H9 (cell line): ENCODE results near the gene CNIH1. TPM values are rescaled to one million over a fixed set of nuclear protein-coding genes. Genes with fewer than 3 reads are reported as not detected.
"Not testable (repeated sequence)": the region's sequence is repeated elsewhere in the genome, so short reads cannot be mapped to it uniquely, and the experiment has no call there.

ENCODE experiments used
- DNase-seq: peaks from one replicate; pipeline ENCODE4 v3.0.0-alpha.2; 2017
- H2AFZ ChIP-seq: one replicate; pipeline ENCODE4 v1.6.1; 2013; ENCODE audit warnings: mild to moderate bottlenecking, low read length, control low read depth, moderate library complexity
- H2AK5ac ChIP-seq: 2 replicates; pipeline ENCODE4 v1.6.1; 2013; ENCODE audit warnings: low read length, control low read depth, mixed read lengths; ENCODE audit not compliant: insufficient read length
- H2BK120ac ChIP-seq: one replicate; pipeline ENCODE4 v1.6.1; 2013; ENCODE audit warnings: low read depth, mild to moderate bottlenecking, low read length, control low read depth, inconsistent platforms; ENCODE audit not compliant: poor library complexity, severe bottlenecking
- H2BK12ac ChIP-seq: 2 replicates; pipeline ENCODE4 v1.6.1; 2013; ENCODE audit warnings: low read length, control low read depth, mixed read lengths, low read depth; ENCODE audit not compliant: insufficient read length
- H2BK15ac ChIP-seq: 2 replicates; pipeline ENCODE4 v1.6.1; 2013; ENCODE audit warnings: low read depth, low read length, control low read depth
- H2BK20ac ChIP-seq: one replicate; pipeline ENCODE4 v1.6.1; 2013; ENCODE audit warnings: low read depth, mild to moderate bottlenecking, low read length, control low read depth, inconsistent platforms; ENCODE audit not compliant: poor library complexity, severe bottlenecking
- H2BK5ac ChIP-seq: 2 replicates; pipeline ENCODE4 v1.6.1; 2013; ENCODE audit warnings: low read length, control low read depth, mixed read lengths; ENCODE audit not compliant: insufficient read length
- H3K14ac ChIP-seq: 2 replicates; pipeline ENCODE4 v1.6.1; 2013; ENCODE audit warnings: low read length, control low read depth; ENCODE audit not compliant: insufficient read depth
- H3K18ac ChIP-seq: 2 replicates; pipeline ENCODE4 v1.6.1; 2013; ENCODE audit warnings: low read depth, mild to moderate bottlenecking, mixed read lengths, low read length, control low read depth; ENCODE audit not compliant: insufficient read length
- H3K23ac ChIP-seq: 2 replicates; pipeline ENCODE4 v1.6.1; 2013; ENCODE audit warnings: low read length, control low read depth, mixed read lengths, low read depth; ENCODE audit not compliant: insufficient read length
- H3K23me2 ChIP-seq: 2 replicates; pipeline ENCODE4 v1.6.1; 2013; ENCODE audit warnings: low read depth, mild to moderate bottlenecking, mixed read lengths, low read length, control low read depth; ENCODE audit not compliant: insufficient read length, poor library complexity, severe bottlenecking
- H3K27ac ChIP-seq: 2 replicates; pipeline ENCODE4 v1.5.1; 2013; ENCODE audit warnings: low read length, control low read depth, mixed read lengths, low read depth; ENCODE audit not compliant: insufficient read length
- H3K27me3 ChIP-seq: 2 replicates; pipeline ENCODE4 v1.6.1; 2013; ENCODE audit warnings: low read length, control low read depth, inconsistent platforms; ENCODE audit not compliant: insufficient read depth
- H3K4ac ChIP-seq: 2 replicates; pipeline ENCODE4 v1.6.1; 2013; ENCODE audit warnings: low read depth, mild to moderate bottlenecking, control low read depth, inconsistent platforms, low read length, moderate library complexity
- H3K4me1 ChIP-seq: 2 replicates; pipeline ENCODE4 v1.6.1; 2013; ENCODE audit warnings: low read length, control low read depth, inconsistent platforms; ENCODE audit not compliant: insufficient read depth
- H3K4me2 ChIP-seq: 2 replicates; pipeline ENCODE4 v1.6.1; 2013; ENCODE audit warnings: low read length, control low read depth, mixed read lengths; ENCODE audit not compliant: insufficient read length, insufficient read depth
- H3K56ac ChIP-seq: 2 replicates; pipeline ENCODE4 v1.6.1; 2013; ENCODE audit warnings: low read depth, mild to moderate bottlenecking, mixed read lengths, low read length, control low read depth; ENCODE audit not compliant: insufficient read length
- H3K79me1 ChIP-seq: 2 replicates; pipeline ENCODE4 v1.6.1; 2013; ENCODE audit warnings: low read depth, mild to moderate bottlenecking, moderate library complexity, low read length, control low read depth, inconsistent platforms; ENCODE audit not compliant: insufficient read depth, poor library complexity, severe bottlenecking
- H3K79me2 ChIP-seq: 2 replicates; pipeline ENCODE4 v1.6.1; 2013; ENCODE audit warnings: low read length, control low read depth, inconsistent platforms; ENCODE audit not compliant: insufficient read depth
- H3K9ac ChIP-seq: 2 replicates; pipeline ENCODE4 v1.6.1; 2013; ENCODE audit warnings: low read length, control low read depth, mixed read lengths; ENCODE audit not compliant: insufficient read length; ENCODE audit errors: extremely low read depth
- H3K9me3 ChIP-seq: one replicate; pipeline ENCODE4 v1.6.1; 2013; ENCODE audit warnings: low read depth, low read length, inconsistent platforms; ENCODE audit not compliant: control insufficient read depth
- H3T11ph ChIP-seq: one replicate; pipeline ENCODE4 v1.6.1; 2013; ENCODE audit warnings: mild to moderate bottlenecking, low read length, control low read depth, inconsistent platforms
- H4K20me1 ChIP-seq: one replicate; pipeline ENCODE4 v1.6.1; 2013; ENCODE audit not compliant: control insufficient read depth, insufficient read length, insufficient read depth
- H4K5ac ChIP-seq: 2 replicates; pipeline ENCODE4 v1.6.1; 2013; ENCODE audit warnings: low read depth, mild to moderate bottlenecking, mixed read lengths, low read length, control low read depth; ENCODE audit not compliant: insufficient read length
- H4K8ac ChIP-seq: replicated peaks from 2 replicates; pipeline ENCODE4 v1.6.1; 2013; ENCODE audit warnings: low read length, control low read depth, mixed read lengths, low read depth; ENCODE audit not compliant: insufficient read length
- H4K91ac ChIP-seq: 2 replicates; pipeline ENCODE4 v1.6.1; 2013; ENCODE audit warnings: low read depth, mild to moderate bottlenecking, moderate library complexity, mixed read lengths, low read length, control low read depth; ENCODE audit not compliant: insufficient read length
- H3K27ac Mint-ChIP-seq, 3 experiments: 2 replicates in 2 of 3; 3 replicates in 1 of 3; pipeline ENCODE4 v1.8.0; 2020 to 2021; ENCODE audit warnings: mixed read lengths in 3 of 3, mild to moderate bottlenecking in 1 of 3, moderate library complexity in 1 of 3
- H3K27me3 Mint-ChIP-seq: 2 replicates; pipeline ENCODE4 v1.8.0; 2021; ENCODE audit warnings: low read depth, mild to moderate bottlenecking, moderate library complexity, mixed read lengths
- H3K36me3 Mint-ChIP-seq, 3 experiments: 2 replicates in 2 of 3; 3 replicates in 1 of 3; pipeline ENCODE4 v1.8.0; 2020 to 2021; ENCODE audit warnings: low read depth in 3 of 3, mixed read lengths in 3 of 3; ENCODE audit not compliant: insufficient read depth in 1 of 3
- H3K4me1 Mint-ChIP-seq, 2 experiments: 2 replicates each; pipeline ENCODE4 v1.8.0; 2020; ENCODE audit warnings: mixed read lengths in 2 of 2
- H3K4me3 Mint-ChIP-seq, 2 experiments: 2 replicates in 1 of 2; 3 replicates in 1 of 2; pipeline ENCODE4 v1.8.0; 2020 to 2021; ENCODE audit warnings: mild to moderate bottlenecking in 2 of 2, mixed read lengths in 2 of 2, moderate library complexity in 1 of 2
- H3K9me3 Mint-ChIP-seq, 2 experiments: 2 replicates in 1 of 2; 3 replicates in 1 of 2; pipeline ENCODE4 v1.8.0; 2020; ENCODE audit warnings: mild to moderate bottlenecking in 2 of 2, mixed read lengths in 2 of 2, moderate library complexity in 1 of 2
- WGBS: extraction: QIAGEN DNeasy Blood & Tissue Kit; methylation state at CpG from one replicate; pipeline ENCODE4 v1.1.7; 2013; ENCODE audit warnings: missing lambda C conversion rate, low lambda C conversion rate, mixed read lengths; ENCODE audit not compliant: insufficient read length; ENCODE audit errors: extremely low coverage; 5-methylcytosine and 5-hydroxymethylcytosine counted together
- total RNA-seq: library from RNA; stranded (reverse); gene quantifications from 2 replicates; pipeline ENCODE4 v1.2.1, GENCODE V29; 2021
- TF ChIP-seq, protein P1 (sequence below): fragments of 200-600 bp; sonication (generic); conservative IDR thresholded peaks from 3 replicates; pipeline ENCODE4 v1.8.0; 2021; ENCODE audit warnings: antibody characterized with exemption, mild to moderate bottlenecking

CNIH1 gene
- total RNA-seq, 1 experiment from 2014 or later = 99.3 TPM

DNA sequence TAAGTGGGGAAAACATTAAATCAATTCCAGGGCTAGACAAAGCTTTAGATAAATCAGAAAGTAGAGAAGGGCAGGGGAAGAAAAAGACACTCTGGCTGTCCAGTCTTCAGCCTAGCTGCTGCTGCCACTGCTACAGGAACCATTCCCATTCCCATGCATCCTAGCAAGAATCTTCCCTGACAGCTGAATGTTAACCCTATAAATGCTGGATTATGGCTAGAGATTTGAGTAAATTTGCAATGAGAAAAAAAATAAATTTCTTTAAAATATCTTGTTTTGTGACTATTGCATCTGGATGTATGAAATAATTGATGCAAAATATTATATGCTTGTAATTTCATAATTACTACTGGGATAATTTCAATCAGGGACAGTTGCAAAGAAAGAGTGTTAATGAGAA lies 59.4 kb downstream of the CNIH1 start:
- Histone ChIP-seq H3K18ac (no peak overlapping the region), H3K23me2 (no peaks in the 10 kb centered on the region), H2BK5ac (no peak overlapping the region), H2BK120ac (no peak overlapping the region), H3K23ac (no peak overlapping the region), H3K27me3 (no peaks in the 10 kb centered on the region), H3K4ac (no peak overlapping the region), H3K56ac (no peak overlapping the region), H3K79me2 (no peaks in the 10 kb centered on the region), H2BK15ac (no peak overlapping the region), H2BK12ac (no peak overlapping the region), H4K5ac (no peak overlapping the region), H4K8ac (no peak overlapping the region), H3K4me1 (no peaks in the 10 kb centered on the region), H4K20me1 (no peaks in the 10 kb centered on the region), H2AK5ac (no peak overlapping the region), H2BK20ac (no peak overlapping the region), H3K79me1 (no peaks in the 10 kb centered on the region), H3T11ph (no peak overlapping the region), H3K4me2 (no peak overlapping the region), H3K9me3 (no peaks in the 10 kb centered on the region), H4K91ac (no peak overlapping the region), H3K27ac (no peak overlapping the region), H3K9ac (no peak overlapping the region), H2AFZ (no peak overlapping the region), H3K14ac (no peak overlapping the region)
- Mint-ChIP-seq H3K27ac (no peak overlapping the region), H3K27me3 (peaks cover 7% of the 10 kb centered on the region), H3K9me3 (no peaks in the 10 kb centered on the region), H3K4me1 (peaks cover 14 to 16% of the 10 kb centered on the region in 2 experiments), H3K4me3 (no peak overlapping the region), H3K36me3 (no peaks in the 10 kb centered on the region)
- DNase-seq = no peak
- TF ChIP-seq, protein P1, sequence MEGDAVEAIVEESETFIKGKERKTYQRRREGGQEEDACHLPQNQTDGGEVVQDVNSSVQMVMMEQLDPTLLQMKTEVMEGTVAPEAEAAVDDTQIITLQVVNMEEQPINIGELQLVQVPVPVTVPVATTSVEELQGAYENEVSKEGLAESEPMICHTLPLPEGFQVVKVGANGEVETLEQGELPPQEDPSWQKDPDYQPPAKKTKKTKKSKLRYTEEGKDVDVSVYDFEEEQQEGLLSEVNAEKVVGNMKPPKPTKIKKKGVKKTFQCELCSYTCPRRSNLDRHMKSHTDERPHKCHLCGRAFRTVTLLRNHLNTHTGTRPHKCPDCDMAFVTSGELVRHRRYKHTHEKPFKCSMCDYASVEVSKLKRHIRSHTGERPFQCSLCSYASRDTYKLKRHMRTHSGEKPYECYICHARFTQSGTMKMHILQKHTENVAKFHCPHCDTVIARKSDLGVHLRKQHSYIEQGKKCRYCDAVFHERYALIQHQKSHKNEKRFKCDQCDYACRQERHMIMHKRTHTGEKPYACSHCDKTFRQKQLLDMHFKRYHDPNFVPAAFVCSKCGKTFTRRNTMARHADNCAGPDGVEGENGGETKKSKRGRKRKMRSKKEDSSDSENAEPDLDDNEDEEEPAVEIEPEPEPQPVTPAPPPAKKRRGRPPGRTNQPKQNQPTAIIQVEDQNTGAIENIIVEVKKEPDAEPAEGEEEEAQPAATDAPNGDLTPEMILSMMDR = no peak

- H3T11ph ChIP-seq, H3K36me3 Mint-ChIP-seq, H2AK5ac ChIP-seq, H3K23ac ChIP-seq, H3K27ac ChIP-seq, H3K23me2 ChIP-seq, H3K4me1 ChIP-seq, H4K20me1 ChIP-seq, H3K27me3 ChIP-seq, H3K9me3 ChIP-seq, H3K79me1 ChIP-seq, H3K79me2 ChIP-seq, H2BK5ac ChIP-seq, H3K4me2 ChIP-seq, H3K56ac ChIP-seq, H4K5ac ChIP-seq, H3K14ac ChIP-seq, DNase-seq, H3K18ac ChIP-seq, H3K4me3 Mint-ChIP-seq, H3K9me3 Mint-ChIP-seq, H3K9ac ChIP-seq, H2BK20ac ChIP-seq, H4K8ac ChIP-seq, H3K4ac ChIP-seq, H3K27me3 Mint-ChIP-seq, H2BK120ac ChIP-seq, H2BK15ac ChIP-seq, H3K27ac Mint-ChIP-seq, H2BK12ac ChIP-seq, H2AFZ ChIP-seq, H4K91ac ChIP-seq: not testable (repeated sequence)
- H3K4me1 Mint-ChIP-seq = peaks cover 14 to 16% of the 10 kb centered on the region in 2 experiments
- no CpG with 5 or more reads among the region's 3 CpGs for WGBS
Observed at GRCh38 chr14:54380558-54380957, 60.6 kb downstream of the CNIH1 start.
